Stimulated activated CD8-positive, alpha-beta memory T cell treated with anti-CD3 and anti-CD28 coated beads, Interleukin-12 subunit alpha, Interleukin-12 subunit beta, amount 100 ng/mL, for 24 hours (primary cell): ENCODE results near the gene MSI2.

ENCODE experiments used
- DNase-seq: peaks from one replicate; pipeline ENCODE4 v3.0.0-alpha.2; 2020; ENCODE audit errors: extremely low read depth

Gene MSI2

DNA sequence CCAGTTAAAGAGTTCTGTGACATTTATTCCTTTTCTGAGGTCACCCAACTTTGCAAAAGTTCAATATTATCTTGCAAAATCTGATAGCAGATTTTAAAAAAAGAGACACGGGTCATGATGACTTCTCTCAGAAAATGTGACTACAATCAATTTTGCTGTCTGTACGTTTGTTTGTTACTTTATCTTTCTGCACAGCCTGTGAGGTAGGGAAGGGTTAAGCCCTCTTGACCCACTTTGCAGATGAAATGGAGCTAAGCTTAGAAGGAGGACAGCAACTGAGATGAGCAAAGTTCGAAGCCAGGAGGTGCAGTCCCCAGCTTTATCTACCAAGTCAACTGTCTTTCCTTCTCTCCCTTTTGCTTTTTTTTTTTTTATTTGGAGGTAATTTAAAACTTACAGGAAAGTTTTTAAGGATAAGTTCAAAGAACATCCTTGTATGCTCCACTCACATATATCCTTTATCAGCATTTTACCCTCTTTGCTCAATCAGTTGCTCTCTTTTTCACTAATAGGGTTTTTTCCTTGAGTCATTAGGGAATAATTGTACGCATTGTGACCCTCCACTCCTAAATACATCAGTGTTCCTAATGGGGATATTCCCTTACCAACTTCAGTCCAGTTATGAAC is 86.8 kb downstream of the MSI2 start:
- no peak for DNase-seq

DNA sequence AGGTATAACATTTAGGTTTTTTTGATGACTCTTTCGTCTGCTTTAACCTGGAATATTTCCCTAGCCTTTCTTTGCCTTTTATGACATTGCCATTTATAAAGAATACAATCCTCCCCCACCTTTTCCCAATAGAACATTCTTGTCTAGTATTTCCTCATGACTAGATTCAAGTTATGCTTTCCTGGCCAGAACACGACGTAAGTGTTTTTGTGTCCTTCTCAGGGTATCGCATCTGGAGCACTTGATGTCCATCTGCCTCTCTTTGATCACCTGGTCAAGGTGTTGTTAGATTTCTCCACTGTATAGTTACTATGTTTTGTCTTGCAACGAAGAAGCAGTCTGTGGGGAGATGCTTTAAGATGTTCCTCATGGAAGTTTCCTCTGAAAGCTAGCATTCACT is 87.4 kb downstream of the MSI2 start:
- no peak for DNase-seq

DNA sequence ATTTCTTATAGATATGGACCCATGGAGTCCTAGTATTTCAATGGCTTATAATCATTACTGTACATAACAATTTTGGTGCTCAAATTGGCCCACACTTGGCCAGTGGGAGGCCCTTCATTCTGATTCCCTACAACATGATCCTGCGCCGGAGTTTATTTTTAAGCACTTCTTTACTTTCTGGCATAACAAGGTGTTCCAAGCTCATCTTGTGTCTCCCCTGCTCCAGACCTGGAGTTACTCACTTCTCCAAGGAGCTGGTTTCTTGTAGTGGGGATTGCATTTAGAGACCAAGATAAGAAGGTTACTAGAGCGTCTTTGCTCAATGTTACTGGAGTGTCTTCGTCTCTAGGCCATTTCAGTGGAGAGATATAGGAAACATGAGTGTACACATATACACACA is 87.9 kb downstream of the MSI2 start:
- no peak for DNase-seq

DNA sequence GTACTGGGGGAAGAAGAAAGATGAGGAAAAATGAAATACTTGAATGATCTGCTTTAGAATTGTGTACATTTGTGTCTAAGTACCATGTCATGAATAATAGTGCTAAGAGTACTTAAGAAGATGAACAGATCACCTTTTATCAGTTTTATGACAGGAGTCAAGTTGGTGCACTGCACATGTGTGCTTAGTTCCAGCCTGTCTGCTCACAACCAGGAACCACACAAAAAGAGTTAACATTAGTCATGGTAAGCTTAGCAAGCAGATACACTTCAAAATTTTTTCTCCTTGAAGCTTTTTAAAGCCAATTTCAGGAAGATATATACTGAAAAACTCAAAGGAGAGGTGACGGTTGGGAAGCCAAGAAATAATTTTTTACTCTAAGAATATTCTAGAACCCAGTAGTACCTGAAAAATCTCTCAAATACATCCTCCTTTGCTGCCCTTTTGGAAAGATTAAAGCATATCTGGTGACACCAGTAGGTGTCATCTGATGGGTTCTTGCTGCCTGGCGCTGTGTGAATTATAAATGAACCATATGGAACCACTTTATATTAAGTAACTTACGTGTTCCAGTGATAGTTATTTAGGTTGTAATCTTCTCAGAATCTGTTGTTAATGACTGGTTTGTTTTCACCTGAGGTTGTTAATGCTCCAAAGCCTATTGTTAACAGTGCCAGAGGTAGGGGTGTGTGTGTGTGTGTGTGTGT is 93.4 kb downstream of the MSI2 start:
- no peak for DNase-seq

DNA sequence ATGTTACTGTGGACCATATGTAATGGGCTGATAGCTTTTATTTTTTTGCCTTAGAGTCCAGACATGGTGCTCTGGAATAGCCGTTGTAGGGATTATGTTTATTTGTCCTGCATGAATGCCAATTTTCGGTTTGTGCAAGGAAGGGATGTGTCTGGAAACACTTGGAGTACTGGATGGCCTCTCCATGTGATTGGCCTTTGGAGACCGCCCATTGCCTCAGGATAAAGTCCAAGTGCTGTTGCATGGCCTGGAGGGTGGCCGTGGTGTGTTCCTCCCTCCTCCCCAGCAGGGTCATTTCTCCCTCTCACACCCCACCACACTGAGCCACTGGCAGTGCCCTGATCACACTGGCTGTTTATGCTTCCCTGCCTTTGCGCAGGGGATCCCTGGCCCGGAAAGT is 93.9 kb downstream of the MSI2 start:
- no peak for DNase-seq

DNA sequence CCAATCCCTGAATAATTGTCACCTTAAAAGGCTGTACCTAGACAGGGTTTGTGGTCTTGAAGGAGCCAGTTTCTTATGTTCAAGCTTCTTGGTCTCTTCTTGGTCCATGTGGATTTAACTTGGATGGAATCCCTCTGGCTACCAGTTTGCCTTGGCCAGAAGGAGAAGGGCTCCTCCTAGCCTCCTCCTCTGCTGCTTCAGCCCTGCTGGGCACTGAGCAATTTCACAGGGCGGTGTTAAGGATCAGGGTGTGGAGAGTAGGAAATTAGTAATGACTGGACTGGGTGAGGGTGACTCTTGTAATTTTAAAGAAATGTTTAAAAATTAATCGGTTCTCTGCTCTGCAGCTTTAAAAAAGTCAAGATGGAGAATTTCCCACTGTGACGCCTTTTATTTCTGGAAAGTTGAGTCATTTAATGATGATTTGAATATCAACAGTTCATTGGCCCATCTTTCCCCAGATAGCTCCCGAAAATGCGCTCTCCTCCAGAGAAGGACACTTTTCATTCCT is 96.4 kb downstream of the MSI2 start:
- DNase-seq = no peak

DNA sequence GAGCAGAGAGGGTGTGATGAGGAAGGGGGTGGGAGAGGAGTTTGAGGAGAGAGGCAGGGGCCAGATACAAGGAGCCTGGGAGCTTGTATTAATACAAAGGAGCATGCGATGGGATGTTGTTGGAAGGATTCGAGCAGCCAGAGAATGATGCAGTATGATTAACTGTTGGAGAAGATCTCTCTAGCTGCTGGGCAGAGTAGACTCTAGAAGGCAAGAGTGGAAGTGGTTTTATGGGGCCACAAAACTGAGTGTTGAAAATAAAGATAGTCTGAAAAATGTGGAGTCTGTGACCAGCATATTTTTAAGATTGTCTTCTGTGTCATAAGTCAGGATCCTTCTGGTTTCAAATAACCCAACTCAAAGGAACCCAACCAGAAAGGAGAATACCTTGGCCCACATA is 98.3 kb downstream of the MSI2 start:
- DNase-seq = no peak

DNA sequence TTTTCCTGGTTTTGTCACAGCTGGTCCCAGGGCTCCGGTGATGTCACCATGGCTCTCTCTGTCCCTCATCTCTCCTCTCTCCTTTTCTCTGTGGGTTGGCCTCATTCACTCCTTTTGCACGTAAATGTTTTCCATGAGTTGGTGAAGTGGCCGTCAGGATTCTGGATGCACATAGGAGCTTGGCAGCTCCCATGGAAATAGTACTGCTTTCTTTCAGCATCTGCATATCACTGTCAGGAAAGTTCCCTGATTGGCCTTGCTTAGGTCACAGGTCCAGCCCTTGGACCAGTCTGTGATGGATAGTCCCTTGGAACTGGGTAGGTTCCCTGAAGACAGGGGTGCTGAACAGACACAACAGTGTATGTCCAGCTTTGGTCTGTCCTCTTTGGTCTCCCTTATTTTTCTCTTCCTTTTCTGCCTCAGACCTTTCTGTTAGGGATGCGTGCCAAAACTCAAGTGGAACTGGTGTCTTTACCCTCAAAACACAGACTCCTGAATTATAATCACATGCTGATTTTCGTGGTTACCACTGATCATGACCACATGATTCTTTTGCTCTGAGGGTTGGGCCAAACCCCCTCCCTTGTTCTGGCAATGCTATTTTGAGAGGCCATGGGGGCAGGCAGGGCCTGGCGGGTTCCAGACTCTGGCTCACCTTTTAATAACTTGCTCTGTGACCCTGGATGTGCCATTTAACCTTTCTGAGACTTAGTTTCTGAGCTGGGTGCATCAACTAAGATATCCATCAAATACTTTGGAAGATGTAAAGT is 99.0 kb downstream of the MSI2 start:
- DNase-seq = no peak

DNA sequence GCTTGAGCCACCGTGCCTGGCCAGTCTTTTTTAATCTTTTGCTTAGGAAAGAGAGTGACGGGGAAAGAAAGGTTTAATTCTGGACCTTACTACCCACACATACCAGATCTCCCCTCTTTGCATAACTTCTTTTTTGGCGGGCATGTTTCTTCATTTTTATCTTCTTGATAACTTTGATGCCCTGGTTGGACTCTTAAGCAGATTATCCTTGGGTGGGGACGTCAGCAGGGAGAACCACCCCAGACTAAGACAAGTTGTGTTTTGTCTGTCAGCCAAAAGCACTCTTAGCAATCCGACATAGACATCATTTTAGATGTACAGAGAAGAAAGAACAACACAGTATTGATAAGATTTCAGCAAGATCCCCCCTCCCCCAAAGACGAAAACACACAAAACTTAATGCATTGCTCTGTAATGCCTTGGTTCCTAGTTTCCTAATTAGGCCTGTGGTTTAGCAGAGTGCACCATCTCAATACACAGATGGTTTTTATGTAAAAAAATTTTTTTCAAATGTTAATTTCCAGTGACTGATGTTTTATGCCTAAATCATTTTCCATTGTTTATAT is 99.9 kb downstream of the MSI2 start:
- DNase-seq = no peak

DNA sequence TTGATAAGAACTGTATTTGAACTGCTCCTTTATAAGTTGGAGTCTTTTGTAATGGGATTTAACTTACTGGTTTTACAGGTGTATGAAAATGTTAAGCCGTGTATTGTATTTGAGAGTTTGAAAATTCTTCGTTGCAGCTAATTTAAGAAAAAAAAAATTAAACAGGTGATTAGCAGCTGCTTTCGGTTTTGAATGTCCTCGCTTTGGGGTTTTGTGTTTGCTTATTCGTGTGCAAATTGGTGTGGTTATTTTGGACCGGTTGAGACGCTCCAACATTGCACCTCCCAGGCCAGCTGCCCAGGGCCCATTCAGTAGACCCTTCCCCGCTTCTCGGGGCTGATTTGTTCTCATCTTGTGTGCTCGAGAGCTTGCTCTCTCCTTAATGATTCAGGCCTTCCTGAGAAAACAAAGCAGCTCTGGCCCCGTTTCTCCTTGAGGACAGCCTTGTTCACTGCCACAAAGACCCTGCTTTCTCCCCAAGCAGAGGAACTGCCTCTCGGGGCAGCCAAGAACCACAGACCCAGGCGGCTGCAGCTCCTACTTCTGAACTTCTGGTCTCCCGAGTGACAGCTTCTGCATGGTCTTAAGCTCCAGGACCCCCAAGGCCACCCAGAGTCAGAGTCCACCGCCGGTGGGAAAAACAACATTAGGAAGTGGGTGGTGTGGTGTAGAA is 100.5 kb downstream of the MSI2 start:
- no peak for DNase-seq

DNA sequence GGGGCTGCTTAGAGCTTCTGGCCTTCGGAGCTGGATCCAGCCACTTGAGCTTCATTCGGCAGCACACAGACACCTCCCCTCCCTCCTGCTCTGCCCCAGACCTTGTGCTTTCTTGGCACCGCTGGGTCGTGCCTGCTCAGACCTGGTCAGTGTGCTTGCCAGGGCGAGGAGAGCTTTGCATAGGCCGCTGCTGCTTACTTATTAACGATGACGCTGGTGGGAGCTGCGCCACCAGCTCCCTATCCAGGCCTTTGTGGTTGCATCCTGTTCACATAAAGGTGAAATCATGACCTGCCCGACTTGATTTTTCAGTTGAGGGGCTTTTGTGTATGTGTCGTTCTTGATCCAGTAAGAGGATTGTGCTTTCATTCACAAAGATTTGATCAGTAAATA is 101.1 kb downstream of the MSI2 start:
- no peak for DNase-seq

DNA sequence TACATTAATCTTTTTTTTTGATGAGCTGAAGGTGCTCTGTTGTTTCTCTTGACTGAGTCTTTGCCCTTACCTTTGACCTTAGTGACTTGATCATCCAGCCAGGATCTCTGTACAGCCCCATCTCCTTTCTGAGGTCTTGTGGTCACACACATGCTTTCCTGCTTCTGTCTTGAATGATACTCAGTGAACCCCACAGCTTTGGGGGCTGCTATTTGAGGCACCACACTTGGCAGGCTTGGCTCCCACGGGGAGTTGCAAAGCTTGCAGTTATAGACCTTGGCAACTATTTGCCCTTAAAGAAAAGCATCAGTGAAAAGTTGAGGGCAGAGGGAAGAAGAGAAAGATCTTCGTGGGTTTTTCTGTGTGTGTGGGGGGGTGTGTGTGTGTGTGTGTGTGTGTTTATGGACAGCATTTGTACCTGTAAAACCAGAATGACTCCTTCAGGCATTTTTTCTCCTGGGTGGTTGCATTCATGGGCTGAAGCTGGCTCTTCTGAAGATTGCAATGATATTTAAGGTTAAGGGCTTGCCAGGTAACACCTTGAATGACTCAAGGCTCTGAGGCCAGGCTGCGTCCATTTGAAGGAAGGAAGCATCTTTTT is 101.6 kb downstream of the MSI2 start:
- no peak for DNase-seq

DNA sequence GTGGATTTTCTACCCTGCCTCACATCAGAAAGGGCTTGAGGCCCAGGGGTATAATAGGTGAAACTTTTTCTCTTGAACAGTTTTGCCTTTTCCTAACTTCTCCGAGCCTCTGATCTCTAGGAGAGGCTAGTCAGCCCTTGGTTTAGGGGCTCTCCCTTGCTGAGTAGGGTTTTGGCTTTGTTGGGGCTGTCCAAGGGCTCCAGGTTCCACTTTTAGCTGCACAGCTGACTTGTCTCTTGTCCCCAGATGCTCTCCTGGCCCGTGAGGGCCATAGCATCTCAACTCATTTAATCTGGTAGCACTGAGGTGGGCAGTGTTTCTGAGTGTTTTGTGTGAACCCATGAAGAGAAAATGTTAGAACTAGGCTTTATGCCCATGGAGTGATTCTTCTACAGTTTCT is 103.9 kb downstream of the MSI2 start:
- no peak for DNase-seq

DNA sequence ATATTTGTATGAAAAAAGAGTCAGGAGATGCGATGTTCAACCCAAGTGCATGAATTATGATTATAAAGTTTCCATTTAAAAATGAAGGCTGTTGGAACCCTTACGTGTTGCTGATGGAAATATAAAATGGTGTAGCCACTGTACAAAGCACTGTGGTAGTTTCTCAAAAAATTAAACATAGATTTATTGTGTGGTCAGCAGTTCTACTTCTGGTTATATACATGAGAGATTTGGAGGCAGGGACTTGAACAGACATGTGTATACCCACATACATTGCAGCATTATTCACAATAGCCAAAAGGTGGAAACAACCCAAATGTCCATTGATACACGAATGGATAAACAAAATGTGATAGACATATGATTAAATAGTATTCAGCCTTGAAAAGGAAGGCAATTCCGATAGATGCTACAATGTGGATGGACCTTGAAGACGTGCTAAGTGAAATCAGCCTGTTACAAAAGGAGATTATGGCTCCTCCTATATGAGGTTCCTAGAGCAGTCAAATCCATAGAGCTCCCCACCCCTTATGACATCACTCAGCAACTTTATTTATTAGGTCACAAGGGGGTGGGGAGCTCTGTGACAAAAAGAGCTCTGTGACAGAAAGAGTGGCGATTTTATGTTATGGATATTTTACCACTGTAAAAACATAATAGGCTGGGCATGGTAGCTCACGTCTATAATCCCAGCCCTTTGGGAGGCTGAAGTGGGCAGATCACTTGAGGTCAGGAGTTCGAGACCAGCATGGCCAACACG is 106.7 kb downstream of the MSI2 start:
- no peak for DNase-seq

DNA sequence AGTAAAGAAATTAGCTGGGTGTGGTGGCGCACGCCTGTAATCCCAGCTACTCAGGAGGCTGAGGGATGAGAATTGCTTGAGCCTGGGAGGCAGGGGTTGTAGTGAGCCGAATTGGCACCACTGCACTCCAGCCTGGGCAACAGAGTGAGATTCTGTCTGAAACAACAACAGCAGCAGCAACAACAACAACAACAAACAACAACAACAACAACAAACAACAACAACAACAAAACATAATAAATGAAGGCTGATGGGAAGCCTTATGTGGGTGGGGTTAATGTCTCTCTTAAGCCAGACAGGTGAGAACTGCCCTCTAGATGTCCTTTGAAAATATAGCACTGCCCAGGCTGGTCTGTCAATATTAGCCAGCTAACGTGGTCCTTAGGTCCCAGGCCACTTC is 107.3 kb downstream of the MSI2 start:
- DNase-seq = no peak

DNA sequence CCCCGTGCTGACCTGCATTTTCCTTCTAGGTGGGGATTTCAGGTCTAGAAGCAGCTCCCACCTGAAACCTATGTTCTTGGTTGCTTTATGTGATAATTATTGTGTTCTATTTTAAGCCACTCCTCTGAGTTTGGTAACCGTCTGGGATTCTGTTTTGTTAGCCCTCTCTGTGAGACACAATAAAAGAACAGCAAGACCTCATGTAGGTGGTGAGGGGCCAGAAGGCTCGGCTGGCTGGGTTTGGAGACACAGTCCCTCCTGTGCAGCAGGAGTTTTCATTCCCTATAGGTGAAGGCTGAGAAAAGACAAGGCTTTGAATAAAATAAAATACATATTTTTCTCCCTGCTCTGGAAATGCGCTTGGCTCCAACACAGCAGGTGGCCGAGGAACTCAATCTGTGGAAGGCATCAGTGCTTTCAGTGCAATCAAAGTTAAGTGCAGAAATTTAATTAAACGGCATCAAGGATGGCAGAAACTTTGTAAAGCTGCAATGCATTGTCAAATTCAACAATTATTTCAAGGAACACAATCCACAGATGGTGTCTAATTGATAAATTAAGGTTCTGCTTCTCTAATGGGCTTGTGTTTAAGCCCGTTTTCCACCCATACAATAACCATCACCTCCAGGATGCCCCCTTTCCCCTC is 107.8 kb downstream of the MSI2 start:
- DNase-seq = no peak

DNA sequence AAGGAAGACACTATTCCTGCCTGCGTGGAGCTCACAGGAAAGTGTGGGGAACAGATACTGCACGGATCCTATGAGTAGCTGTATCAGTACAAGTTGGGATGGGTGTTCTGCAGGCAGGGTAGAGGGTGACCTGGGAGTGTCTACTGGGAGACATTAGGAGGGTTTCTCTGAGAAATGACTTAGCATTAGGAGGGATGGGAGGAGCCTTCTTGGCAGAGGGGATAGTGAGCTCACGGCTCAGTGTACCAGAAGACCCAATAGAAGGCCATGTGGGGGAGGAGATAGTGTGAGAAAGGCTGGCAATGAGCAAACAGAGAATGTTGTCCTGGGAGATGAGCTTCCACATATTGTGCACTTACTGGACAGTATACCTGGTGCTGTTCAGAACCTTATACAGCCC is 109.1 kb downstream of the MSI2 start:
- no peak for DNase-seq

DNA sequence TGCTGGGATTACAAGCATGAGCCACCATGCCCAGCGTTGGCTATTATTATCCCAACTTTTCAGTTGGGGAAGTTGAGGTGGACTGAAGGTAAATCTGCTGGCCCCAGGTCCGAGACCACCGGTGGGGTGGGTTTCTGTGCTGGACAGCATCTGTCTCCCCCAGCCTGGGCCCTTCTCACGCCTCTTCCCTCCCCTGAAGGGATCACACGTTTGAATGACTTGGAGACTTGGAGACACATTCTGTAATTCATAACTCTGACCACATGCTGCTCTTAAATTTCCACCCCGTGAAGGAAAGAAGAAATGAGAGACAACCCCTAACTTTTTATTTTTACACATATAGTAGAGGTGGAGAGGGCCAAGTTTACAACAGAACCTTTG is 109.8 kb downstream of the MSI2 start:
- no peak for DNase-seq

DNA sequence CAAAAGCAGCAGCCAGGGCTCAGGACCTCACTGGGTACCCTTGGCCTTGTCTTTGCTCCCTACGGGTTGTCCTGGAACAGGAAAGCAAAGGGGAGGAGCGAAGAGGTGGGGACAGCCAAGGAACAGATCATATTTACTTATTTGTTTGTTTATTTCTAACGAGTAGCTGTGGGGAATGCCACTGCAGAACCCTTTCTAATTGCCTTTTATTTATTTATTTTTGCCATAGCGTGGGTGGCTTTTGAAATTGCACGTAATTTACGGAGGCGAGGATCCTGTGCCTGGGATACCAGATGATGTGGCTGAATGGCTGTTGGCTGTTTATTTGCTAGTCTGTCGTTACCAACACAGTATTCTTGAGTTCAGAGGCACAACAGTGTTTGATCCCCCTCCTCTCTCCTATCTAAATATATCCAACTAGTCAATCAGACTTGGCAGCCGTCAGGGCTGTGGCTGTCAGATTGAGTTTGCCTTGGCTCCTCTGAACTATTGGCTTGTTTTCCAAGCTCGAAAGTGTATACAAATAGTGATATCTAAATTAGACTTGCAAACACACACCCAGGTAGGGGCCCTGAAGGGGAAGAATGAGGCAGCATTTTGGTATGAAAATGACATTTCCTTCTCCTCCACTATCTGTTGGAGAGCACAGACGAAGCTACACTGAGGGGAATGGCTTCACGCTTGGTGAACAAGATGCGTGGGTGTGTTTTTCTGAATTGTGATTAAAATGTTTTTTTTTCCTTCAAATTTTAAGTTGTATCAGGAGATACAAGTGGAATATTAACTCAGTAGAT is 110.4 kb downstream of the MSI2 start:
- no peak for DNase-seq
